ENCODE measurements around the gene CDC25C.

DNA sequence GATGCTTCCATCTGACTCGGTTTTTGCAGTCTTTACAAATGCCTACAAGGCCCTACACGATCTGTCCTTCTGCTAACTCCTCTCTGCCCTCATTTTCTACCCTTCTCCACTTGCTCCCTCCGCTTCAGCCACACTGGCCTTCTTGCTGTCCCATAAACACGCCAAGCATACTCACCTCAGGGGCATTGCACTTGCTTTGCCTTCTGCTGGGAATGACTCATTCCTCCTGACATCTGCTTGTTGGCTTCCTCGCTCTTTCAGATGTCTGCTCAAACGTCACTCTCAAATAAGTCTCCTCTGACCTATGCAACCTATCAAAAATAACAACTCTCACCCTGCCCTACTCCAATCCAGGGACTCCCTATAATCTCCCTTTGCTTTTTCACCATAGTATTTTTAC lies 28.2 kb downstream of the CDC25C start:
- TF ChIP-seq, protein P1, sequence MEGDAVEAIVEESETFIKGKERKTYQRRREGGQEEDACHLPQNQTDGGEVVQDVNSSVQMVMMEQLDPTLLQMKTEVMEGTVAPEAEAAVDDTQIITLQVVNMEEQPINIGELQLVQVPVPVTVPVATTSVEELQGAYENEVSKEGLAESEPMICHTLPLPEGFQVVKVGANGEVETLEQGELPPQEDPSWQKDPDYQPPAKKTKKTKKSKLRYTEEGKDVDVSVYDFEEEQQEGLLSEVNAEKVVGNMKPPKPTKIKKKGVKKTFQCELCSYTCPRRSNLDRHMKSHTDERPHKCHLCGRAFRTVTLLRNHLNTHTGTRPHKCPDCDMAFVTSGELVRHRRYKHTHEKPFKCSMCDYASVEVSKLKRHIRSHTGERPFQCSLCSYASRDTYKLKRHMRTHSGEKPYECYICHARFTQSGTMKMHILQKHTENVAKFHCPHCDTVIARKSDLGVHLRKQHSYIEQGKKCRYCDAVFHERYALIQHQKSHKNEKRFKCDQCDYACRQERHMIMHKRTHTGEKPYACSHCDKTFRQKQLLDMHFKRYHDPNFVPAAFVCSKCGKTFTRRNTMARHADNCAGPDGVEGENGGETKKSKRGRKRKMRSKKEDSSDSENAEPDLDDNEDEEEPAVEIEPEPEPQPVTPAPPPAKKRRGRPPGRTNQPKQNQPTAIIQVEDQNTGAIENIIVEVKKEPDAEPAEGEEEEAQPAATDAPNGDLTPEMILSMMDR (IDR thresholded peaks at IDR 0.05; ENCODE audit: low read depth, low read length), result no peak
- TF ChIP-seq EZH2phosphoT487 (IDR thresholded peaks at IDR 0.05; ENCODE audit: low read depth), result no peak

Data from OCI-LY3 (cell line).